GM18907 (cell line): ENCODE results near the gene CAB39L.

ENCODE experiments used
- ATAC-seq: cut with Tn5 transposase; IDR thresholded peaks from one replicate; pipeline ENCODE4 v1.9.1; 2021; ENCODE audit warnings: mild to moderate bottlenecking, moderate library complexity; ENCODE audit not compliant: unreplicated experiment

CAB39L gene

GRCh38 chr13:49315756-49316482 lies 127.9 kb downstream of the CAB39L start:
- ATAC-seq, result no peak

- no peak for ATAC-seq
These were observed 128.8 kb downstream of the CAB39L start for GRCh38 chr13:49315036-49315565.

- ATAC-seq, result no peak
These were observed 129.5 kb downstream of the CAB39L start for GRCh38 chr13:49314344-49314882.

GRCh38 chr13:49311816-49312215 lies 132.0 kb downstream of the CAB39L start:
- no peak for ATAC-seq

- ATAC-seq, result no peak
These were observed 133.6 kb downstream of the CAB39L start for GRCh38 chr13:49310251-49310650.

- ATAC-seq, result no peak
These were observed 134.9 kb downstream of the CAB39L start for GRCh38 chr13:49308921-49309408.

GRCh38 chr13:49308097-49308875 lies 135.6 kb downstream of the CAB39L start:
- ATAC-seq, result no peak

GRCh38 chr13:49307365-49307764 lies 136.5 kb downstream of the CAB39L start:
- no peak for ATAC-seq

GRCh38 chr13:49305792-49306425 lies 138.0 kb downstream of the CAB39L start:
- no peak for ATAC-seq

- ATAC-seq, result no peak
These were observed 138.8 kb downstream of the CAB39L start for GRCh38 chr13:49304763-49305700.

- no peak for ATAC-seq
These were observed 139.5 kb downstream of the CAB39L start for GRCh38 chr13:49304356-49304755.

GRCh38 chr13:49303533-49304252 lies 140.2 kb downstream of the CAB39L start:
- ATAC-seq, result no peak

- no peak for ATAC-seq
These were observed 141.0 kb downstream of the CAB39L start for GRCh38 chr13:49302817-49303216.

- no peak for ATAC-seq
These were observed 141.6 kb downstream of the CAB39L start for GRCh38 chr13:49302222-49302621.

- peak; percentile 93 for ATAC-seq
These were observed 142.9 kb downstream of the CAB39L start for GRCh38 chr13:49300739-49301589.

GRCh38 chr13:49300276-49300675 lies 143.6 kb downstream of the CAB39L start:
- no peak for ATAC-seq

- ATAC-seq, result no peak
These were observed 144.8 kb downstream of the CAB39L start for GRCh38 chr13:49298903-49299605.

- ATAC-seq, result no peak
These were observed 145.4 kb downstream of the CAB39L start for GRCh38 chr13:49298416-49298815.
